ENCODE results near the gene NLGN1.

DNA sequence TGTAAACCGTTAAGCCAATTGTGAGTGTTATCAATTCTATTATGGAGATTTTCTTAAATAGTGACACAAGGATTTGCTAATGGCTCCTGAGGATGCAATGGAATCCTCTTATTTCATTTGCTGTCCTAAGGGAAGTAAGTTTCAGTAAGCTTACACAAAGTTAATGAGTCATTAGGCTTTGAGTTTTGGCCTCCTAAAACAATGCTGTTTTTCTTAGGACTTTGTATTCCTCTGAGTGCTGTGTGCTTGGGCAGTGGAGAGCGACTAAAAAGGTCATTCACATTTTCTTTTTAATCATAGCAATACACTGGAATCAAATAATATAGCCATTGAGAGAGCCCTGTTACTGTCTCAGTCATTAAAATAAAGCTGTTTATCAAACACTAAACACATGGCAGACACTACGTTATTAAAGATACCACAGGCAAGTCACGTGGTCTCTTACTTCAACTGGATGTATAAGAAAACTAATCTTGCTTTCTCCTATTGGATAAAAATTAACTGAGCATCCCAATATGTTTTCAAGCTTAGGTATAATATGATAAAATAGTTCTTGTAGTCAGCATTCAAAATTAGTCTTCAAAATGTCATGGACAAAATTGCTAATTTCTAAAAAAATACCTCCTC lies 290.8 kb downstream of the NLGN1 start:
- TF ChIP-seq CTCF (IDR thresholded peaks at IDR 0.05) (no peak), ZFX (IDR thresholded peaks at IDR 0.05; ENCODE audit: borderline replicate concordance) (no peak)
